NOMO-1 treated with dmso at 0.1 percent for 144 hours (cell line): ENCODE data around the gene DOK5.

ENCODE experiments used
- DNase-seq: peaks from one replicate; lab custom pipeline; 2025; ENCODE audit not compliant: unreplicated experiment; lab: John Stamatoyannopoulos, UW

DOK5 gene

DNA sequence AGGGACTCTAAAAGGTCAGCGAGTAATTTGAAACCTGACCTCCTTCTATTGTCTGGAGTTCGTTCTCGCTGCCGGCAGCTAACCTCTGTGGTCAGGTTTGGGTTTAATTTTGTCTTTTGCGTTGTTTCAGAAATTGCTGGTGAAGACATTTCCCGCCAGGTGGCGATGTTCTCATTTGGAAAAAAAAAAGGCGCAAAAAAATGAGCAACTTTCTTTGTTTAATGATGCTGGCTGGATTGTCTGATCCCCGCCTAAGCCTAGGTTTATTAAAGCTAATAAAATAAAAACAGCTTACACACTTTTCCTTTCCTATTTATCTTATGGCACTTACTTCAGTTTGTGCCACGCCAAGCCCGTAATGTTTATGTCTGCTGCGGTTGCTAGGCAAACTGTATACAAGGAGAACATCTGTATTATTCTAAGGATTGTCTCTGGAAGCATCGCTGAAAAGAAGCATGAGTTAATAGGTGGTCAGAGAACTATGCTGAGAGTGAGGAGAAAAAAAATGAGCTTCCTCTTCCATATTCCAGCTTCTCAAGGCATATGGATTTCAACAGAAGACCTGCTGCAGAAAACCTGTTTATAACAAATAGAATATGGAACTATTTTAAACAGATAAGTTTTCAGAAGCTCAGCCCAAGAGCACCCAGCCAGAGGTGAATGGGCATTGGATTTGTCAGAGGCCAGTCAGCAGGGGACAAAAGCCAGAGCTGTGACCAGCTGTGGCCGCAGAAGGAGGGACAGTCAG, 205.7 kb downstream of the DOK5 start:
- peak; percentile 11 for DNase-seq

DNA sequence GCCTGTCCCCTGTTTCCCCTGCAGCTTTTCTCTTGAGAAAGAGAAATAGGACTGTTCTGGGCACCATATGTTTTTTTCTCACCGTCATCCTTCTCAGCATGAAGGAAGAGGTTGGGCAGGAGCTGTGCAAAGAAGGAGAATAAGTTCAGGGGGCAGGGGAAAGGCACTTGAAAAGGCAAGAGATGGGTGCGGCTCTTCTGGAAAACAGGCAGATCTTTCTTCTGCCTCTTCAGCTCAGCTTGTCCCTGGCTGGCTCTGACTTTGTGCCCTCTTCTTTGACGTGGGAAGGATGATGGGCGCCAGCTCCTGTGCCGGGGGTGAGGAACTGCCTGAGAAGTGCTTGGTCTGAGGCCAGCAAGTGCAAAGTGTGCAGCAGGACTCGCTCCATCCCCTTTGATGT, 206.5 kb downstream of the DOK5 start:
- DNase-seq = no peak

DNA sequence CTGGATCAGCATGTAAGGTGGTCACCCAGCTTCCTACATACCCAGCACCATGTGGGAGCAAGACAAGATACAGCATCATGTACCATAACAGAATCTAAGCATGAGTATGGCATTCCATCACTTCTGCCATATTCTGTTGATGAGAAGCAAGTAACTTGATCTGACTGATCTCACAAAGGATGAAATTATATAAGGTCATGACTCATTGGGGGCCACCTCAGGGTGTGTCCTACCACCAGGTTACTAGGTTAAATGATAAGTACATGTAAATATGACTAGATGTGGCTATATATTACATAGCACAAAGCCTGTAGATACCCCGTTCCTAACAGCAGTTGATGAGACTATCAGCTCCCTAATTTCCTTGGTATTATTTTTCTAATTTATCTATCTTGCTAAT, 213.1 kb downstream of the DOK5 start:
- no peak for DNase-seq

DNA sequence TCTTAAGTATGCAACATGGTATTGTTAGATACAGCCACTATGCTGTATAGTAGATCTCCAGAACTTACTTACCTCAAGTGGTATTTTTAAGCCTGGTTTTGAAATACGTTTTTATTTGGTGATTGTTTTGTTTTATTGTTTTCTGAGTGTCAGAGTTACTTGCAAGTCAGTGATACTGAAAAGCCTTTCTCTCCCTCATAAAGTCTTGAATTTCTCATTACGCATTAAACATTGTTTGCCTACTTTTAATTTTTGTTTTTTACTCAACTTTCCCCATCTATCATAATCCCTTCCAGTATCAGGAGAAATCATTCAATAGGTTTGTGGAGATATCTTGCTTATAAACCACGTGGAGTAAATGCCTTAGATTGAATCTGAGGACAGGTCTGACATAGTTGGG, 214.9 kb downstream of the DOK5 start:
- no peak for DNase-seq

DNA sequence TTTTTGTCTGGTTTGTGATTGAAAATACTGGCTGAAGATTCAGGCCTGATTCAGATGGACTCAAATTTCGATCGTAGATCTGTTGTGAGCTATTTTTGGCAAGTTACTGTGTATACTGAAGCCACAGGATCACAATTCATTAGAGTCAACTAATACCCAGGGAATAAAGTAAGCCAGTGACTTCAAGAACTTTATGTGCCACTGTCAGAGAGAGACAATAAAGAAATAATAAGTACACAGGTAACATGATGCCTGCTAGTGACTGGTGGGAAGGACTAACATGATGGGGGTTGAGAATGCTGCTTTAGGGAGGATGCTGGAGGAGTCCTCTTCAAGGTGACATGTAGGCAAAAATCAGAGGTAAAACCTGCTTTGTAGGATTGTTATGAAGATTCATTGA, 215.9 kb downstream of the DOK5 start:
- no peak for DNase-seq

DNA sequence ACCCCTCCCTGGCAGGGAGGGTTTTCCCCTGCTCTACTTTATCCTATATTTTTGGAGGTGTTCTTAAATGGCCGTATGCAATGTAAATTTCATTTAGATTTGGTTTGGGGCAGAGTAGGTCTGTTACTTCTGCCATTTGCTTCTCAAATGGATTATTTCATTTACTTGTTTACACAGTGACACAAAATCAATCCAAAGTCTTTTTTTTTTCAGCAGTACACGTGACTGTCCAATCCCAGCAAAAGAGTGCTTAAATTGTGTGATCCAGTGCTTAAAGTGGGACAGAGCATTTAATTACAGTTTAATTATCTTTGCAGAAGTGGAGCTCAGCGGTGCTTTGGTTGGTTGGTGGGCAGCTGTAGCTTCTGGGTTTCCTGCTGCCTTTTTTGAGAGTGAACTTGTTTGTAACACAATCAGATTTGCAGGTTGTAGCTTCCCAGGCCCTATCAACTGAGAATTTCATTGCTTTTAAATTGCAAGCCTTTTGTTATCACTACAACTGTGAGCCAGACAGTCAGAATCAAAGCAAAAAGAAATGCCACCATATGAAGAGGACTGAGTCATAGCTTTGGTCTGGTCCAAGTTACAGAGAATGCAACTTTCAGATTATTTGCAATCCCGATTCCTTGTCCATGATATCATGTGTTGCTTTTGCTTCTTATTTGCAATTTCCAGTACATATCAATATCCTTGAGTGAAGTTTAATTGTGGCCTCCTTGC, 216.9 kb downstream of the DOK5 start:
- no peak for DNase-seq

DNA sequence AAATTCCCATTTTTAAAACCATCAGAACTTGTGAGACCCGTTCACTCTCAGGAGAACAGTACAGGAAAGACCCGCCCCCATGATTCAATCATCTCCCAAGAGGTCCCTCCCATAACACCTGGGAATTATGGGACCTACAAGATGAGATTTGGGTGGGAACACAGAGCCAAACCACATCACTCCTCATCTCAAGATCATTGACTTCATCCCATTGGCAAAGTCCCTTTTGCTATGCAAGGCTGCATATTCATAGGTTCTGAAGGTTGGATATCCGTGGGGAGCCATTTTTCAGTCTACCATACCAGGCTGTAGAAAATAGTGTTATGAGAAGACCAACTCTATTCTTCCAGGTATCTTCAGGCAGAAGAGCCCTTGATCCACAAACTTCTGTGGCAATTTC, 219.1 kb downstream of the DOK5 start:
- no peak for DNase-seq

DNA sequence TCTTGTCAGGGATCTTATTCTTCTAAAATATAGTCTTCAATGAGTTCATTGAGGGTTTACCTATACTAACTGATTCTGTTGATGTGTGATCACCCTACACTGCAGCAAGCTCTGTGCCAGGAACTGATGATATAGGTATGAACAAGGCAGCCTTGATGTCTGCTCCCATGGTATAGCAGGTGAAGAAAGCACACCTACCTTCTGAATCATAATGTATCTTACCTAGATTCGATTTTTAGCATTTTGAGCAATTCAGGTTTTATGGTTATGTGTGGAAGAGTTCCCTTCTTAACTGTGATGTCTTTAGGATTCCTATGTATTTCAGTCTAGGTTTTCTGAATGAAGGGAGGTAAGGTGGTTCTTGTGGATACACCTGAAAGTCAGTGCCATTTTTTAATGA, 223.0 kb downstream of the DOK5 start:
- DNase-seq = no peak
